NCI-H82 (cell line): ENCODE data around the gene TLNRD1.

ENCODE experiments used
- DNase-seq: peaks from one replicate; lab custom pipeline; 2025; lab: John Stamatoyannopoulos, UW

TLNRD1 gene

GRCh38 chr15:81029414-81030300 lies 28.9 kb downstream of the TLNRD1 start:
- no peak for DNase-seq

GRCh38 chr15:81030301-81030750 lies 29.6 kb downstream of the TLNRD1 start:
- no peak for DNase-seq

GRCh38 chr15:81031203-81031602 lies 30.5 kb downstream of the TLNRD1 start:
- DNase-seq = no peak

- no peak for DNase-seq
These were observed 31.6 kb downstream of the TLNRD1 start for GRCh38 chr15:81032355-81032754.

- no peak for DNase-seq
These were observed 32.1 kb downstream of the TLNRD1 start for GRCh38 chr15:81032818-81033217.

- DNase-seq = no peak
These were observed 32.8 kb downstream of the TLNRD1 start for GRCh38 chr15:81033508-81033907.

- no peak for DNase-seq
These were observed 37.4 kb downstream of the TLNRD1 start for GRCh38 chr15:81037952-81038743.

- no peak for DNase-seq
These were observed 38.4 kb downstream of the TLNRD1 start for GRCh38 chr15:81038975-81039607.

- no peak for DNase-seq
These were observed 40.0 kb downstream of the TLNRD1 start for GRCh38 chr15:81040757-81041156.

GRCh38 chr15:81043281-81043934 lies 42.7 kb downstream of the TLNRD1 start:
- DNase-seq = no peak

GRCh38 chr15:81043935-81044575 lies 43.3 kb downstream of the TLNRD1 start:
- no peak for DNase-seq

- no peak for DNase-seq
These were observed 45.6 kb downstream of the TLNRD1 start for GRCh38 chr15:81046290-81046689.

GRCh38 chr15:81047928-81048327 lies 47.2 kb downstream of the TLNRD1 start:
- no peak for DNase-seq

GRCh38 chr15:81049835-81050234 lies 49.1 kb downstream of the TLNRD1 start:
- no peak for DNase-seq

- no peak for DNase-seq
These were observed 49.5 kb downstream of the TLNRD1 start for GRCh38 chr15:81050259-81050658.

- no peak for DNase-seq
These were observed 50.1 kb downstream of the TLNRD1 start for GRCh38 chr15:81050805-81051204.

GRCh38 chr15:81052046-81052445 lies 51.3 kb downstream of the TLNRD1 start:
- DNase-seq = no peak

GRCh38 chr15:81053621-81054020 lies 52.9 kb downstream of the TLNRD1 start:
- DNase-seq = no peak

GRCh38 chr15:81054236-81054635 lies 53.5 kb downstream of the TLNRD1 start:
- no peak for DNase-seq
